B cell (primary cell): ENCODE data around the gene SHE. TPM values are rescaled to one million over a fixed set of nuclear protein-coding genes. Genes with fewer than 3 reads are reported as not detected.

Source experiments
- ATAC-seq: fragments of 200-7000 bp; cut with Tn5 transposase; one replicate; pipeline ENCODE4 v1.10.0; 2021; ENCODE audit warnings: low read depth, mild to moderate bottlenecking, moderate number of reproducible peaks, moderate library complexity
- CTCF ChIA-PET: fragments of 350-600 bp; sonication (Branson Sonifier 250); formaldehyde crosslinking; loops from one replicate; lab custom pipeline; 2021; ENCODE audit warnings: antibody characterized with exemption, inconsistent platforms; lab: Charles Lee
- POLR2A ChIA-PET: fragments of 350-600 bp; sonication (Branson Sonifier 250); formaldehyde crosslinking; loops from one replicate; lab custom pipeline; 2021; ENCODE audit warnings: antibody characterized with exemption; lab: Charles Lee
- DNase-seq: peaks from one replicate; pipeline ENCODE4 v3.0.0; 2013
- H2AFZ ChIP-seq: 2 replicates; pipeline ENCODE4 v1.6.1; 2012; ENCODE audit warnings: mild to moderate bottlenecking, low read depth, low read length; ENCODE audit not compliant: insufficient read depth, poor library complexity, severe bottlenecking
- H3K27ac ChIP-seq, 2 donors: 1 replicate in 1 of 2; 2 replicates in 1 of 2; pipeline ENCODE4 v1.5.1; 2012 to 2013; ENCODE audit warnings: low read length in 2 of 2, mild to moderate bottlenecking in 2 of 2, moderate library complexity in 1 of 2
- H3K27me3 ChIP-seq, 4 experiments: fragments of 200-600 bp in 1 of 4; sonication (generic) in 1 of 4; replicated peaks in 1 of 4; 1 replicate in 2 of 4; 2 replicates in 2 of 4; pipeline versions ENCODE4 v1.6.1 to v1.7.0; 2013 to 2016; ENCODE audit warnings: low read length in 3 of 4, mild to moderate bottlenecking in 2 of 4, mixed read lengths in 1 of 4, moderate library complexity in 1 of 4; ENCODE audit not compliant: insufficient read depth in 4 of 4, control insufficient read depth in 3 of 4; ENCODE audit errors: control extremely low read depth in 1 of 4
- H3K36me3 ChIP-seq, 2 experiments: replicated peaks in 1 of 2; 1 replicate in 1 of 2; 2 replicates in 1 of 2; pipeline versions ENCODE4 v1.6.1 to v1.7.1; 2013; ENCODE audit warnings: low read length in 1 of 2; ENCODE audit not compliant: insufficient read depth in 2 of 2, control insufficient read depth in 1 of 2; ENCODE audit errors: control extremely low read depth in 1 of 2, extremely low read depth in 1 of 2
- H3K4me1 ChIP-seq, 2 donors: fragments of 200-600 bp in 1 of 2; sonication (generic) in 1 of 2; 1 replicate in 1 of 2; 2 replicates in 1 of 2; pipeline versions ENCODE4 v1.5.1 to v1.6.1; 2013 to 2017; ENCODE audit warnings: low read length in 2 of 2; ENCODE audit not compliant: control insufficient read depth in 2 of 2, insufficient read depth in 2 of 2
- H3K4me2 ChIP-seq: replicated peaks from 2 replicates; pipeline ENCODE3; 2012; ENCODE audit warnings: mild to moderate bottlenecking, low read depth, low read length; ENCODE audit not compliant: poor library complexity, severe bottlenecking
- H3K4me3 ChIP-seq, 5 experiments: fragments of 200-600 bp in 1 of 5; sonication (generic) in 1 of 5; 1 replicate in 3 of 5; 2 replicates in 2 of 5; pipeline versions ENCODE4 v1.5.1 to v1.7.0; 2011 to 2016; ENCODE audit warnings: low read length in 4 of 5, mild to moderate bottlenecking in 4 of 5, low read depth in 2 of 5, control low read depth in 1 of 5, moderate library complexity in 1 of 5; ENCODE audit not compliant: insufficient read depth in 1 of 5; ENCODE audit errors: control extremely low read depth in 1 of 5, extremely low read depth in 1 of 5
- H3K79me2 ChIP-seq: fragments of 200-600 bp; sonication (generic); one replicate; pipeline ENCODE4 v1.6.0; 2016; ENCODE audit warnings: low read length; ENCODE audit not compliant: control insufficient read depth, insufficient read depth
- H3K9ac ChIP-seq: fragments of 200-600 bp; sonication (generic); 2 replicates; pipeline ENCODE4 v1.6.1; 2017; ENCODE audit warnings: mild to moderate bottlenecking, low read length, moderate library complexity
- H3K9me3 ChIP-seq, 3 donors: one replicate each; pipeline versions ENCODE4 v1.6.1 to v1.7.1; 2013; ENCODE audit warnings: low read length in 2 of 3; ENCODE audit not compliant: control insufficient read depth in 2 of 3, insufficient read depth in 1 of 3; ENCODE audit errors: control extremely low read depth in 1 of 3
- H4K20me1 ChIP-seq: 2 replicates; pipeline ENCODE4 v1.6.0; 2012; ENCODE audit warnings: mild to moderate bottlenecking, low read length; ENCODE audit not compliant: insufficient read depth, control insufficient read depth, poor library complexity, severe bottlenecking
- H3K27ac Mint-ChIP-seq: one replicate; pipeline ENCODE4 v1.8.0; 2021; ENCODE audit warnings: mixed read lengths
- H3K27me3 Mint-ChIP-seq: one replicate; pipeline ENCODE4 v1.8.0; 2021; ENCODE audit warnings: mixed read lengths
- H3K4me1 Mint-ChIP-seq: one replicate; pipeline ENCODE4 v1.8.0; 2021; ENCODE audit warnings: mixed read lengths
- H3K4me3 Mint-ChIP-seq: one replicate; pipeline ENCODE4 v1.8.0; 2021; ENCODE audit warnings: mixed read lengths
- H3K9me3 Mint-ChIP-seq: one replicate; pipeline ENCODE4 v1.8.0; 2022; ENCODE audit warnings: mixed read lengths; ENCODE audit not compliant: insufficient read depth
- CTCF ChIP-seq: fragments of 200-600 bp; IDR thresholded peaks from one replicate; pipeline ENCODE4 v1.8.0; 2022; ENCODE audit warnings: antibody characterized with exemption, mild to moderate bottlenecking
- EZH2 ChIP-seq: IDR thresholded peaks from 2 replicates; pipeline ENCODE4 v1.6.1; 2012; ENCODE audit warnings: borderline replicate concordance, low read depth, mild to moderate bottlenecking, moderate library complexity, low read length; ENCODE audit not compliant: insufficient read depth, poor library complexity, severe bottlenecking
- WGBS: methylation state at CpG from one replicate; pipeline ENCODE4 v1.1.5; 2013; ENCODE audit warnings: missing lambda C conversion rate; ENCODE audit not compliant: insufficient coverage; 5-methylcytosine and 5-hydroxymethylcytosine counted together
- intact Hi-C: fragments of 100-400 bp; cut with micrococcal nuclease; formaldehyde crosslinking; loops from one replicate; pipeline ENCODE4 v1.10.0; 2022
- polyA plus RNA-seq: library from polyadenylated mRNA; depleted of rRNA; stranded (reverse); fragments of >200 nt; gene quantifications from 2 replicates; pipeline ENCODE4 v1.2.3, GENCODE V29; 2012
- total RNA-seq, 2 donors: library from RNA; stranded (reverse); fragments of 120-200 nt in 1 of 2; gene quantifications; 1 replicate in 1 of 2; 2 replicates in 1 of 2; pipeline versions ENCODE4 v1.2.3 to v1.2.4, GENCODE V29; 2013 to 2022

Gene SHE
- total and polyA plus RNA-seq, 2 donors (not counting 1 experiment from before 2014, with no cell fraction given), result 0.01 TPM; not detected in 1

DNA sequence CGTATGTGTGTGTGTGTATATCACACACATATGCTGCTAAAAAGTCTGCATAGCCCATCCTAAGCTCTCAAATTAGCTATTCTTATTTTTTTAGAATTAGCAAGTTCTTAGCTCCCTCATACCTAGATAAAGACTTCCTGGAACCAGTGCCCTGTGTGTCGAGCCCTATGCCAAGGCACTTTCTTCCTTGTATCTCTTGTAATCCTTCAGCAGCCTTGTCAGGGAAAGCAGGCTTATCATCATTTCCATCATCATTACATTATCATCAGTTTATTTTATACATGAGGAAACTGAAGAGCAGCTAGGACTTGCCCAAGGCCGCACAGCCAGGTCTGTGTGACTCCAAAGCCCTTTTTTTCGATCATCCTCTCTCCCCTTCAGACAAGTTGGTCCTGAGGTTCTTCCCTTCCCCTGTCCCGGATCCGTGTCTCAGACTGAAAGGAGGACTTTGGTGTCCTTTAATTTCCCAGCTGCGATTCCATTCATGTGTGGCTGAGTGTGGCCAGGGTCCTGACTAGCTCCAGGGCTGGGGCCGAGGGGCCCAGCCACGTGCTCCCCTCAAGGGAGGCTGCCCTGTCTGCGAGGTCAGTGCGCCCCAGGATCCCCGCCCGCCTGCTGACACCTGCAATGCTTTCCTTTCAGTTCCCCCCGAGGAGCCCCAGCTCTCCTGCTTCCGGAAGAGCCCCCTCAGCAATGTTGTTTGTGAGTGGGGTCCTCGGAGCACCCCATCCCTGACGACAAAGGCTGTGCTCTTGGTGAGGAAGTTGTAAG, 72.2 kb downstream of the SHE start:
- Histone ChIP-seq H3K4me1 (no peaks in the 10 kb centered on the region), H3K36me3 (no peaks in the 10 kb centered on the region), H3K27me3 (no peaks in the 10 kb centered on the region), H3K4me3 (no peak overlapping the region), H3K79me2 (no peaks in the 10 kb centered on the region), H4K20me1 (no peaks in the 10 kb centered on the region), H3K27ac (no peak overlapping the region), H3K9me3 (no peaks in the 10 kb centered on the region), H3K4me2 (no peak overlapping the region), H2AFZ (no peak overlapping the region), H3K9ac (no peak overlapping the region)
- Mint-ChIP-seq H3K27me3 (no peaks in the 10 kb centered on the region), H3K27ac (no peak overlapping the region), H3K4me1 (no peaks in the 10 kb centered on the region), H3K4me3 (no peak overlapping the region), H3K9me3 (no peaks in the 10 kb centered on the region)
- no peak for TF ChIP-seq CTCF
- no peak for TF ChIP-seq EZH2
- ATAC-seq (no peak), DNase-seq (no peak)
- WGBS, result 92% methylated on average over 14 of the region's 17 CpGs
- ChIA-PET CTCF (interaction anchor here (0.9 to 1.6 kb wide), 4 partner anchors 12 to 117 kb away, joined by 3 read pairs; no protein-coding TSS in a partner anchor), POLR2A (no interaction called here)
- intact Hi-C loops, result no loop called here

Other genes starting within 250 kb of the SHE start
- gene HAX1, start 229.8 kb downstream of the SHE start, total RNA-seq, result 74.2 and 85.7 TPM in 2 replicates
- gene HAX1, start 229.8 kb downstream of the SHE start, polyA plus RNA-seq, result 80.9 and 88.8 TPM in 2 replicates
- gene AQP10, start 181.3 kb downstream of the SHE start, total RNA-seq, result not detected in 2 replicates
- gene AQP10, start 181.3 kb downstream of the SHE start, polyA plus RNA-seq, result 0.06 TPM in 1 of 2 replicates, not detected in the other
- 31.1 and 32.4 TPM in 2 replicates for gene ATP8B2, start 176.9 kb downstream of the SHE start, total RNA-seq
- gene ATP8B2, start 176.9 kb downstream of the SHE start, polyA plus RNA-seq, result 50.2 and 54.1 TPM in 2 replicates
- gene IL6R, start 97.1 kb downstream of the SHE start, total RNA-seq, result 5.3 TPM in 2 replicates
- 2.7 and 3.5 TPM in 2 replicates for gene IL6R, start 97.1 kb downstream of the SHE start, polyA plus RNA-seq
- gene TDRD10, start 193 bp downstream of the SHE start, total RNA-seq, result not detected in 2 replicates
- gene TDRD10, start 193 bp downstream of the SHE start, polyA plus RNA-seq, result 0.06 and 0.09 TPM in 2 replicates
- 97.9 and 108 TPM in 2 replicates for gene UBE2Q1, start 56.2 kb upstream of the SHE start, total RNA-seq
- 14.3 and 15.0 TPM in 2 replicates for gene UBE2Q1, start 56.2 kb upstream of the SHE start, polyA plus RNA-seq
- 0.24 TPM in 1 of 2 replicates, not detected in the other for gene CHRNB2, start 65.4 kb upstream of the SHE start, total RNA-seq
- gene CHRNB2, start 65.4 kb upstream of the SHE start, polyA plus RNA-seq, result 0.03 and 0.12 TPM in 2 replicates
- 221 and 241 TPM in 2 replicates for gene ADAR, start 105.8 kb upstream of the SHE start, total RNA-seq
- gene ADAR, start 105.8 kb upstream of the SHE start, polyA plus RNA-seq, result 64.9 and 85.8 TPM in 2 replicates